Stomach (tissue), 4 donors: Measurements from ENCODE around the gene SCGB1A1.

Experiments
- CTCF ChIP-seq, 7 experiments: fragments of 450-650 bp in 4 of 7; fragments of 200-600 bp in 3 of 7; sonication (generic) in 3 of 7; IDR thresholded peaks; one replicate each; pipeline ENCODE4 v1.5.1; 2016 to 2019; ENCODE audit warnings: antibody characterized with exemption in 7 of 7, control low read depth in 2 of 7, mild to moderate bottlenecking in 1 of 7
- POLR2A ChIP-seq, 4 donors: fragments of 450-650 bp; IDR thresholded peaks; one replicate each; pipeline ENCODE4 v1.6.1; 2016; ENCODE audit warnings: antibody characterized with exemption in 4 of 4, control low read depth in 2 of 4, mild to moderate bottlenecking in 1 of 4, moderate library complexity in 1 of 4
- POLR2AphosphoS5 ChIP-seq, 3 donors: sonication (generic); formaldehyde crosslinking; IDR thresholded peaks; one replicate each; pipeline ENCODE4 v1.6.1; 2016; ENCODE audit warnings: antibody characterized with exemption in 3 of 3

- TF ChIP-seq POLR2A (IDR thresholded peaks at IDR 0.05), result no peak
- TF ChIP-seq POLR2AphosphoS5 (IDR thresholded peaks at IDR 0.05), result no peak
- TF ChIP-seq CTCF (IDR thresholded peaks at IDR 0.05), result no peak
Observed at GRCh38 chr11:62452261-62452660, 33.4 kb downstream of the SCGB1A1 start.
